ENCODE data around the gene ST6GALNAC3.
"Not testable (repeated sequence)": the region's sequence is repeated elsewhere in the genome, so short reads cannot be mapped to it uniquely, and the experiment has no call there.

ST6GALNAC3 gene

DNA sequence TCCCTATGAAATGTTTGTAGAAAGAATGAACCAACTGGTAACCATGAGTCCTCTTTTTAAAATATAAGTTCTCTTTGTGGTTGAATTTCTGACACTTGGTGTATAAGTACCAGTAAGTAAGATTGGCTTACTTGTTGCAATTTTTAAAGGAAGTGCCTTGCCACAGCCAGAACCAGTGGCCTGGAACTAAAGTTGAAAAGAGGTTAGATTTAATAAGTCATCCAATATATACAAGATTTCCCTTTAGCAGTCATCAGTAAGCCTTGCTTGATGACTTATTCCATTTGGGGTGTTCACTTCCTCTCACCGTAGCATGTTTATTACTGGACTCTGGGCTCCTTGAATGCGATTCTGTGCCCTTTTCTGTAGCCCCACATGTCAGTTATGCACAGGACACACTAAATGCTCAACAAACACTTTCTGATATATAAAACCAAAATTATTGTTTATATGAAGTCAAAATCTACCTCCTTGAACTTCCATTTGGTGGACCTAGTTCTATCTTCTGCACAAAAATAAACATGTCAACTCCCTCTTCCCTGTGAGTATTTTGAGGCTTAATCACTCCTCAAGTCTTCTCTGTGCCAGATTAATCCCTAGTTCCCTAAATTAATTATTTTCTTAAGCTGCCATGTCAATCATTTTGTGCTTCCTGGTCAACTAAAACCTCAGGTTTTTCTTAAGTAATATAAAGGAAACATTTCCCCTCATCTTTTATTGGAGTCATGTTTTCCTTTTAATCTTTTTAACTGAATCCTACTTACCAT lies 218.1 kb downstream of the ST6GALNAC3 start:
- DNase-seq = no peak

- DNase-seq = no peak
These were observed 219.3 kb downstream of the ST6GALNAC3 start for GRCh38 chr1:76293831-76294230.

- peak; percentile 13 for DNase-seq
These were observed 220.1 kb downstream of the ST6GALNAC3 start for GRCh38 chr1:76294482-76295194.

- DNase-seq = peak; percentile 33
These were observed 223.9 kb downstream of the ST6GALNAC3 start for GRCh38 chr1:76298399-76298798.

DNA sequence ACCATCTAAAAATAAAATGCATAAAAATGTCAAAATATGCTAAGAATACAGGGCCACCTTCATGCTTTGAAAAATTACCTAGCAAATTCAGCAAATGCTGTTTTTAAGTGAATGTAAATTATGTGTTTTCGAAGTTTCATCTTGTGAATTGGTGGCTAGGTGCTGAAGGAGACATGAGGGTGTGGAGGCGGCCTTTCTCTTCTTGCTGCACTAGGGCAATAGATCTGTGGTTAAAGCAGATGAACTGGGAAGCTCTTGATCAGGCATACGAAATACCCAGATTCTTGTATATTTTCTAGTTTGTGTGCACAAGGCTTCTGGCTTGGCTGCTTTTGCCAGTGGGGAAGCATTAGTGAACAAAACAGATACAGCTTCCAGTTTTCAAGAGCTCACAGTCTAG lies 224.5 kb downstream of the ST6GALNAC3 start:
- DNase-seq = no peak

DNA sequence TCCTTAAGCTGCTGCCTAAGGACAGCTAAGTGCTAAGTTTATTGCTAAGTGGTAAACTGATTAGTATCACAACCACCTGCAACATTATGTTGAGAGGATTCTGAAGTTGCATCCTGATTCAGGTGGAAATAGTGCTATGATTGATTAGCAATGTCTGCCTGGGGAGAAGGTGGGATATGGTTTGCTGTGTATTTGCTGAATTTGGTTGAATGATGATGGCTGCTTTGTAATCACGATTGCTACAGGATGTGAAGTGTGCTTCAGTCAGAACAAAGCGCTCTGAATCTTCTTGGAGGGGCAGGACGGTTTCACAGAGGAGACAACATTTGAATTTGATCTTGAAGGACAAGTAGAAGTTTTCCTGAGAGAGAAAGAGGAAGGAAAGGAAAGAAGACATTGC lies 226.0 kb downstream of the ST6GALNAC3 start:
- DNase-seq = no peak

DNA sequence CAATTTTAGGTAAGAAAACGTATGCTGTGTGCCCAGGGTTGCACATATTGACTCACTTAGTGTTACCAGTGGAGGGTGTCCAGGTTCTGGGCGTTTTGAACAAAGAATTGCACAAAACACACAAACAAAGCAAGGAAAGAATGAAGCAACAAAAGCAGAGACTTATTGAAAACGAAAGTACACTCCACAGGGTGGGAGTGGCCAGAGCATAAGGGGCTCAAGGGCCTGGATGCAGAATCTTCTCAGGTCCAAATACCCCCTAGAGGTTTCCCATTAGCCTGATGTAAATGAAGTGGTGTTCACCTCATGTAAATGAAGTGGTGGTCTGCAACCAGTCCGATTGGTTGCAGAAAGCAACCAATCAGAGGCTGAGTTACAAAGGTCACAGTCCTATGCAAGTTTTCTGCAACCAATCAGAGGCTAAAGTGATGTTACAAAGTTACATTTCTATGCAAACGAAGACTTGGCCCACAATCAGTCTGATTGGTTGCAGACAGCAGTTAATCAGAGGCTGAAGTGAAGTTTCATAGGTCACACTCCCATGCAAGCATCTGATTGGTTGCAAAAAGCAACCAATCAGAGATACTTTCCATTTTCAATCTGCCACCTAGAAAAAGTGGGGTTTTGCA lies 228.3 kb downstream of the ST6GALNAC3 start:
- no peak for DNase-seq

- peak; percentile 93 for DNase-seq
These were observed 228.8 kb downstream of the ST6GALNAC3 start for GRCh38 chr1:76303340-76303717.

DNA sequence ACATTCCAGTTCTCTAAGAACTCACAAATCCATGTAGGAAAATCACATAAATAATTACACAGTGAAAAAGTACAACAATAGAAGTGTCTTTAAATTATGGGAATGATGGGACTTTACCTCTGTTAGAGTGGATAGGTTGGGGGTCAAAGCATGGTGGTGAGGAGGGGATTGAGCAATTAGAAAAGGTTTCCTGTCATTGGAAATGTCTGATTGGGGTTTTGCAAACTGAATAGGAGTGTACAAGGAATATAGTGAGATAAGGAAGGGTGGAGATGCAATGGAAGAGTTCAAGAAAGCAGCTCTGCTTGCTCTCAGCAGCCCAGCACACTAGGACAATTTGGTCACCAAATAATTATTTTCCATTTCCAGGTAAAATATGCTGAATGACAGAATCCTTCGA lies 238.8 kb downstream of the ST6GALNAC3 start:
- no peak for DNase-seq

DNA sequence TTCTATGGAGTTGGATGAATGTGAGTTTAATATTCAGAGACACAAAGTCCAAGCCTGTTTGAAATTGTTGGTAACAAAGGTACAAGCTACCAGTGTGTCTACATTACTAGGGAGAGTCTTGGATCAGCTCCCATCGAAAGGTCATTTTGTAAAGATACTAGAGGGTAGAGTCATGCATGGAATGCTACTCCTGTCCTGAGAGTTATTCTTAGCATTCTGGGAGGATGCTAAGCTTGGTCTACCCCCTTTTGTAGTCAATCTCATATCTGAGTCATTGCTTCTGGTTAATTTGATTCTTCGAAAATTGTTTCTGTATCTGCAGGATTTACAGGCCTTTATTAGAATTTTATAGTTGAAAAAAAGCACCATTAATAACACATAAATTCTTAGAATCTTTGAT lies 240.2 kb downstream of the ST6GALNAC3 start:
- DNase-seq = no peak

DNA sequence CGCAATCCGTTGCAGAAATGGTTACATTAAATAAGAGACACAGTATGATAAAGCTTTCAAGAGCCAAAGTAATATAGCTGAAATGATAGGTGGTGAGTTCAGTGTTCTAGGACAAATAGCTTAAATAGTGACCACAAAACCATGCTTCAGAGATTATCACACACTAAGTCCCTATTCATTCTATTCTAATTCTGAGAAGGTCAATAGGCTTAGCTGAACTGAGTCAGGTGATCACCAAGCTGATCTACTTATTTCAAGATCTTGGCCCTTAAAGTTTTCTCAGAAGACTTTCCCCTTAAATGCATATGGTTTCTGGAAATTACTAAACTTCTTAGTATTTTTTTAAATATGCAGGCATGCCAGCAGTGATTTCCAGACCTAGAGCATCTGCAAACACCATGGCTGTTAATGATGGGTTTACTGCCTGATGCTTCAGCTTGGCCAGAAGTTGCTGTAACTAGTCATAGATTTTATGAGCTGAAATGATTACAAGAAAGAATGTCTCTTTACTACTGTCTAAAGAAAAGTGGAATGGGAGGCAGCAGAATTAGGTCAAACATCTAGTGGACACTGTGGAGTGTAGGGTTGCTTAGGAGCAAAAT lies 242.9 kb downstream of the ST6GALNAC3 start:
- no peak for DNase-seq

DNA sequence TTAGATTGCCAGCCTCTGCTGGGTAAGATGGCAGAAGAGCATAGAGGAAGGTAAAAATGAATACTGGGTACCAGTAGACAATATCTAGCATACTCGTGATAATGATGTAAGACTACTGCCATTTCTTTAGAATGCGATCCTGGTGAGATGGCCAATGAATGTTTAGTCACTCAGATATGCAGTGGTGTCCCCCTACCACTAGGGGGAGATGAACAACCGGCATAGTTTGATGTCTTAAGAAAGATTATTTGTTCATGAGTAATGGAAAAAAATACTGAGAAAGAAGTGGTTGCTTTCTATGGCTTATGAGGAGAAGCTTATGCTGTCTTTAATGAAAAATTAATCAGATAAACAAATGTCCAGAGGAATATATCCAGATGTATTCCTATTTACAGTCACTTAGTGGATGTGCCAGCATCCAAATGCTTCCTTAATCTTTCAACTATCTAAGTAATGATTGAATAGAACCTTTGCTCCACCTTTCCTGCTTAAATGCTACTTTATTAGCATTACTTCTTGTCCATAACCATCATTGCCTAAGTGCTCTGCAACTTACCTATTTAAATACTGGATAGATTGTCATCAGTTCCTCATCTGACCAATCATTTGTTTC lies 256.6 kb downstream of the ST6GALNAC3 start:
- DNase-seq = peak; percentile 70

DNA sequence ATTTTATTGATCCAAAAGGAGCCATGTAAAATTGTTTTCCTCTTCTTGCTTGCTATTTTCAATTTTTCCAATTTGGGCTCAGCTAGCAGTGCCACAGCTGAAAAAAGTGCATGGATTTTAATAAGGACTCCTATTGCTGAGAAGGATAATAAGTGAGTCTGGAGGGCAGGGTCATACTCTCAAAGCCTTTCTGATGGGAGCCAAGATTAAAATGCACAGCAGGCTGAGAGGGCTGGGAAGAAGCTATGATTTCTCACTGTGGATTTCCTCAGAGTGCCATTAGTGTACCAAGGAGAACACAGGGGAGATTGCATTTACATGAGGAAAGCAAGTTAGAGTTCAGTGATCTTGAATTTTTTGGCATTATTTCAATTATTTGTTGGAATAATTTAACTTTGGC lies 261.3 kb downstream of the ST6GALNAC3 start:
- no peak for DNase-seq

GRCh38 chr1:76336931-76337371 lies 262.4 kb downstream of the ST6GALNAC3 start:
- no peak for DNase-seq

GRCh38 chr1:76337542-76338219 lies 263.1 kb downstream of the ST6GALNAC3 start:
- DNase-seq = no peak

- no peak for DNase-seq
These were observed 265.5 kb downstream of the ST6GALNAC3 start for GRCh38 chr1:76340056-76340455.

GRCh38 chr1:76341816-76342215 lies 267.3 kb downstream of the ST6GALNAC3 start:
- not testable (repeated sequence) for DNase-seq

GRCh38 chr1:76343356-76343755 lies 268.8 kb downstream of the ST6GALNAC3 start:
- DNase-seq = no peak

DNA sequence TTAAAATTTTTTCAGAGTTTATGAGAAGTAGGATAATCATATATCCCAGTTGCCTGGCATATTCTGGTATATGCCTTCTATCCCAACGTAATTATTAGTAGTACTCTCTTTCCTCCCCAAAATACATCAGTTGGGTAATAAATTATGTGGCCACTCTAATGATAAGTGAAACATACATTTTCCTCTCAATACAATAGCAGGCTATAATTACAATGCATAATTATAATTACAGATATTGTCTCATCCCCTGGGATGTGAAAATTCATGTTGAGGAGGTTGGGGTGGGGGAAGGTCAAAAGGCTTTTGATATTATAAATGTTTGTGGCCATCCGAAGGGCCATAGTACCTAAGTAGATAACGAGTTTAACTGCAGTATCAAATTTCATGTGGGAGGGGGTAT lies 277.1 kb downstream of the ST6GALNAC3 start:
- peak; percentile 39 for DNase-seq

DNA sequence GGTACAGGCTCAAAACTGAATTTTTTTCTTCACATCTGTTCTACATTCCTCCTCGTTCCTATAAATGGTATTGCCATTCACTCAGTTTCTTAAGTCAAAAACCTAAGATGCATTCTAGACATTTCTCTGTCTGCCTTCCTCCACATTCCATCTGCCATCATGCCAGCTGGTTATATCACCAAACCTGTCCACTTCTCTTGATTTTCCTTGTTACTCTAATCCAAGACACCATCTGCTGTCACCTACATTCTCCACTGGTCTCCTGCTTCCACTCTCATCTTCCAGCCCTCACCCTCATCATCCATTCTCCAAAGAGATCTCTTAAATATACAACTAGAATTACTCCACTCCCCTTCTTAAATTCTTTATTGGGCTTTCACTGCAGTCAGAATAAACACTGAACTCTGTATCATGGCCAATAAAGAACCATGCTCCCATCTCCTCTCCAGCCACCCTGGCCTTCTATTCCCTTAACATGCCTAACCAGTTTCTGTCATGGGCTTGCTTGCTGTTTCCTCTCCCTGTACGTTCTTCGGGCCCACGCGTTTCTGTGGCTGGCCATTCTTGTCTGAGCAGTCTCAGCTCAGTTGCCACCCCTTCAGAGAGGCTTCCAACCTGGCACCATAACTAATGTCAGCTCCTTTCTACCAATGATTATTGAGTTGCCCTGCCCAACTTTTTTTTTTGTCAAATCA lies 278.3 kb downstream of the ST6GALNAC3 start:
- DNase-seq = no peak

DNA sequence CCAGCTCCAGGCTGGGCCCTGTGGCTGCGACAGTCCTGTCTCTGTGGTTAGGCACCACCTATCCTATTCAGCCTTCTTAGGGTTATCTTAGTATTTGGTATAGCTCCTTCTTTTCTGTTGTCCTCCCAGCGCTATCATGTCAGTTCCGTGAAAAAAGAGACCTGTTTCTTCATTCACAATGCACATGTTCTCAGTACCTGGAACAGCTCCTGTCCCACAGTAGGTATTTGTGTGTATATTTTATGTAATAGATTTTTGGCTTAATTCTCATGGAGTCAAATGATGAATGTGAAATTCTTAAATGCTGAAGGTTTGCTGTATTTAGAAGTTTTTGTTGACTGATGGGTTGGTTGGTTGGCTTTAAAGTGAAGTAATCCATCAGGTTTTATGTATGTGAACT lies 279.7 kb downstream of the ST6GALNAC3 start:
- no peak for DNase-seq

GRCh38 chr1:76366726-76367125 lies 292.2 kb downstream of the ST6GALNAC3 start:
- no peak for DNase-seq
